HL-60 (cell line): ENCODE measurements around the gene SETD1B.

Experiments used
- CTCF ChIP-seq: IDR thresholded peaks from one replicate; pipeline ENCODE4 v1.5.1; 2011; ENCODE audit warnings: low read length, control low read depth, inconsistent platforms; ENCODE audit not compliant: insufficient read depth
- GABPA ChIP-seq: IDR thresholded peaks from 2 replicates; pipeline ENCODE4 v1.6.1; 2012; ENCODE audit warnings: low read depth
- POLR2AphosphoS5 ChIP-seq: IDR thresholded peaks from 2 replicates; pipeline ENCODE4 v1.6.1; 2012; ENCODE audit warnings: low read depth
- REST ChIP-seq: IDR thresholded peaks from 2 replicates; pipeline ENCODE4 v1.6.1; 2012; ENCODE audit warnings: low read depth; ENCODE audit not compliant: insufficient replicate concordance
- SPI1 ChIP-seq: IDR thresholded peaks from 2 replicates; pipeline ENCODE4 v1.6.1; 2012; ENCODE audit warnings: low read depth, mild to moderate bottlenecking, borderline replicate concordance

GRCh38 chr12:121810234-121810817 is 6.5 kb downstream of the SETD1B start:
- TF ChIP-seq POLR2AphosphoS5 (no peak), CTCF (no peak), REST (no peak), GABPA (no peak), SPI1 (no peak)
